CD4-positive, alpha-beta T cell treated with Interleukin-10 for 1 hour (primary cell): Measurements from ENCODE around the gene EFCAB5.
"Not testable (repeated sequence)": the region's sequence is repeated elsewhere in the genome, so short reads cannot be mapped to it uniquely, and the experiment has no call there.

Experiments
- DNase-seq: peaks from one replicate; pipeline ENCODE4 v3.0.0-alpha.2; 2020

Gene EFCAB5

DNA sequence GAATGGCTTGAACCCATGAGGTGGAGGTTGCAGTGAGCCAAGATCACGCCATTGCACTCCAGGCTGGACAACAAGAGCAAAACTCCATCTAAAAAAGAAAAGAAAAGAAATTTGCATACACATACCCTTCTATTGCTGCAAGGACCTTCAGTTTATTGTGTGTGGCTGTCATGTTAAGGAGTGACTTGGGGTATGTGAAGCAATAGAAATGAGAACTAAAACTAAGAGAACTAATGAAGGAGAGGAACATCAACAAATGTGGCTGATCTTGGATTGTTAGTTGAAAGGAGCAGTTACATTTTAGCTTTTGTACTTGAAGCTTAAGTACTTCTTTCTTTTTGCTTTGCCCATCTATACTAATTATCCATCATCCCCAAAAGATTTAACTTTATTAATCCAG lies 162.5 kb downstream of the EFCAB5 start:
- no peak for DNase-seq

DNA sequence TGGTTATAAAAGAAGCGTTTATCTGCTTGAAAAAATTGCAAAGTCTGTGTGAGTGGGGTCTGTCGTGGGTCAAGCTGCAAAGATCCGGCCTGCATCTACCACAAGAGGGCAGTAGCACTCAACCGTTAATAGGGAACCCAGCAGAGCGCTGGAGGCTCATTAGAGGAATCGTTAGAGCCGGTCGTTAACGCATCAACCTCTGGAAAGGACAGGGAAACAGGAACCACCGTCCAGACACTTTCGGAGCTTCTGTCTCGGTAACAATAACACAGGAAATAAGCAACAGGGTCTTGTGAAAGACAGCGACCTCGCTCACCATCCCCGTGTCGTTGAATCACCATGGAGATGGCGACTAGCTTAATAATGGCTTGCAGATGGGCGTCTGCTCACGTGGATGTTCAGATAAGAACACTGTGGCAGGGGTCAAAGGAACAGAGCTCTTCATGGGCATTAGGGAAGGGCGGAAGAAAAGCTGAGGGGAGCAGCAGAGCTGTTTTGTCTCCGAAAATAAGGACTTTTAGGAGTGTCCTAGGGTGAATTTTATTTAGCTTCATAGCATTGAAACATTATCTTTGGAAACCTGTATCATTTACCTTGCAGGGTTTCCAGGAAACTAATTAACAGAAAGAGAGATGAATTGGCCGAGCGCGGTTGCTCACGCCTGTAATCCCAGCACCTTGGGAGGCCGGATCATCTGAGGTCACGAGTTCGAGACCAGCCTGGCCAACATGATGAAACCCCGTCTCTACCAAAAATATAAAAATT lies 163.3 kb downstream of the EFCAB5 start:
- peak; percentile 80 for DNase-seq

DNA sequence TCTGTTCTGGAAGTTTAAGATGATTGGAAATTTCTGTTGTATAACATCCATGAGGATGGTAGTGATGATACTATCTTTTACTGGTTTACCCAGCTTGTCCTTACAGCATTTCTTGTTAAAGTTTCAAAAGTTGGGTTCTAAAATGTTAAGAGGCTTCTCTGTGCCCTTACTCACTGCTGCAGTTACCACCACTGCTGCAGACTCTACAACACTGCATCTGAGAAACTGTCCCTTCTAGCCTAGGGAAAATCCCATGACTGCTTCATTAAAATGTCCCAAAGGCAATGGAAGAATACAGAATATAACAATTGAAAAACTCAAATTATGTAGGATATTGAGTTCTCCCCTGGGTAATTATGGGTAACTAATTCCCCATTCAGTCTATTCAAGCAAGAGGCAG lies 171.4 kb downstream of the EFCAB5 start:
- no peak for DNase-seq

DNA sequence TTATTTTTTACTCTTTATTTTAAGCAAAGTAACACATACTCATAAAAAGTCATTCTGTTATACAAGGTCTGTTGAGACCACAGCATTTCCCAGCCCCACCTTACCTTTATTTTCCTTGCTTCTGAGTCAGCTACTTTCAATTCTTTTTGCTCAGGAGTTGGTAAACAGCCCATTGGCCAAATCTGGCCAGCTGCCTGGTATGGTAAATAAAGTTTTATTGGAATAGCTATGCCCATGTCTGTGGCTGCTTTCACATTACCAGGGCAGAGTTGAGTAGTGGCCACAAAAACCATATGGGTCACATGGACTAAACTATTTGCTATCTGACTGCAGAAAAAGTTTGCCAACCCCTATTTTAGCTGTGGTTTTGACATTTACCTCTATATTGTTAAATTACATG lies 171.8 kb downstream of the EFCAB5 start:
- no peak for DNase-seq

DNA sequence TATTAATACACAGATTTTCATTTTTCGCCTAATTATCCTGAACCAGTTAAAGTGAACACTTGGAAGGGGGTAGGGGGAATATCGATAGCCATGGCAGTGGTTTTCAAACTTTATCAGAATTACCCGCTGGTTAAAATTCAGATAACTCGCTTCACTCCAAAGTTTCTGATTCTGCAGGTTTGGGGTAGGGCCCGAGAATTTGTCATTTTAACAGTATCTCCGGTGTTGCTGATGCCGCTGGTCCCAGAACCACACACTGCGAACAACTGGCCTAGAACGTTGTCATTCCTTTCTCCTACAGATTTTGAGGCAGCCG lies 174.9 kb downstream of the EFCAB5 start:
- DNase-seq = no peak

DNA sequence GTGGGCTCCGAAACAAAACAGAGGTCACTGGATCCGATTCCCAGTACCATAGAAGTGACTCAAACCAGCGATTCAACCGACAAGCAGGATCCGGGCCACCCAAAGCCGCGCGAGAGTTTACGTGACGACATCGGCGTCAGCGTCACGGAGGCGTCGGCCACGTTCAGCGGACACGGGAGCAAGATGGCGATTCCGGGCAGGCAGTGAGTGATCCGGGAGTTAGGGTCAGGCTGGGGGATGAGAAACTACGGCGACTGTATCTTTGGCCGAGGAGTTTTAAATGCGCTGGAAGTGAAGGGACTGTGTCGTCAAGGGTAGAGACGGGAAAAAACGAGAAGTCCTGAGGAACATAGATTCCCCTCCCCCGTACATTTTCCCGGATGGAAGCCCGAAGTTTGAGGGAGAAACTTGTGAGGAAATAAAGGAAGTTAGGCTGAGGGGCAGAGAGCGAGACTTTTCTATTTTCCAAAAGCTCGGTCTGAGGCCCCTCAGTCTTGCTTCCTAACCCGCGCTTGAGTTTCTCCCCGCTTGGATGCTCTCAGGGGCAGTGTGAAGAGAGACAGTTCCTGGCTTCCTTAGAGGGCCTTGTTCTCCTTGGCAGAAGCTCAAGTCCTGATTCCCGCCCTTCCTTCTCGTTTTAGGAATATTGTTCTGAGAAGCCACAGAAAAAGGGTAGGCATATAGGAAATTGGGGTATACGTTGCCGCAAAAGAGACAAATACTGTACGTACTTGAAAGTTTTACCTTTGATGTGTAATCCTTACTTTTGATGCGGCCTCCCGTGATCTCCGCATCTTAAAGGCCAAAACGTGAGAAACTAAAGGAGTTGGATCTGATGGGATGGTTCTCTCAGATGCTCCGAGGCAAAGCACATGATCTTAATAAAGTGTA lies 175.5 kb downstream of the EFCAB5 start, which contains the start of gene NSRP1:
Gene NSRP1 (plus strand): TSS at position 156 of the 891 bp plus-strand sequence. CDS start 28 bp downstream, at position 184.
- DNase-seq = peak; percentile 94

DNA sequence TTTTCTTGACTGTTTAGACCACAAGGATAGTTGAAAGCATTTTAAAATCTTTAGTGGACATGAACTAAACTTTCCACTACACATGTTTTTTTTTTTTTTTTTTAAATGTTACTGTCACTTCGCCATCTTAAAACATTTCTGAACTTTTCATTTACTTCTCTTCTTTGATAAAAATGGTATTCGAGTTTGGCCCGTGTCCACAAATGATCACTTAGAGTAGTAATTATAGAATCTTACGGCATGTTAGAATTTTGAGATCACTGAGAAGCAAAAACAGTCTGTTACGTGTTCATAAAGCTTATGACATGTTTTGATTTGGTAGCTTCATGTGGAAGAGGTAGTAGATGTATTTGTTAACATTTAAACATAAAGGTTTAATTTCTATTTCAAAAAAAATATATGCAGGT lies 176.2 kb downstream of the EFCAB5 start:
- DNase-seq = no peak

DNA sequence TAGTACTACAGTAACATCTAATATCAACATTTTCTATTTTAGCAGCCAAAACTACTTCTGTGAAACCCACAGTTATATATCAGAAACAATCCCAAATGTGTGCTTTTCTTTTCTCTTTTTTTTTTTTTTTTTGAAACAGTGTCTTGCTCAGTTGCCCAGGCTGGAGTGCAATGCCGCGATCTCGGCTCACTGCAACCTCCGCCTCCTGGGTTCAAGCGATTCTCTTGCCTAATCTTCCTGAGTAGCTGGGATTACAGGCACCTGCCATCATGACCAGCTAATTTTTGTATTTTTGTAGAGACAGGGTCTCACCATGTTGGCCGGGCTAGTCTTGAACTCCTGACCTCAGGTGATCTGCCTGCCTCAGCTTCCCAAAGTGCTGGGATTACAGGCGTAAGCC lies 177.2 kb downstream of the EFCAB5 start:
- not testable (repeated sequence) for DNase-seq

DNA sequence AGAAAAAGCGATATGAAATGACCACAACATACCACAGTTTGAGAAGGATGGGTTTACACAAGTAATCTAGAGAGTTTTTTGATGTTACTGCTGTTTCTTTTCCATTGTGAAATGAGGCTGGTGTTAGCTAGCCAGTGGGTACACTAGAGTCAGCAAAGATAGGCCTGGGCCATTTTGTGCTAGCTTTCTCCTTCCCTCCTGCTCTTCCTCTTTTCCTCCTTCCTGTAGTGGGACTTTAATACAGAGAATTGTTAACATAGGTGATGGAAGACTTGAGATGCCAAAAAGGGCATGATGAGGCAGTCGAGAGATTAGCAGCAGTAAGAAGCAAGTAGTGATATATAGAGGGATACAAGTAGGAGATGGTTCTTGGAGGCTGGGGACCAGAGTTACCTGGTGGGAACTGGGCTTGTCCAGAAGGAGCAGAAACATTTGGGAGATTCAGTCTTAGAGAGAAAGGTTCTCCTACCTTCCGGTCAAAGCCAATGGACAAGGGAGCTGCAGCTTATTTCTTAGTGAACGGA lies 182.9 kb downstream of the EFCAB5 start:
- no peak for DNase-seq

DNA sequence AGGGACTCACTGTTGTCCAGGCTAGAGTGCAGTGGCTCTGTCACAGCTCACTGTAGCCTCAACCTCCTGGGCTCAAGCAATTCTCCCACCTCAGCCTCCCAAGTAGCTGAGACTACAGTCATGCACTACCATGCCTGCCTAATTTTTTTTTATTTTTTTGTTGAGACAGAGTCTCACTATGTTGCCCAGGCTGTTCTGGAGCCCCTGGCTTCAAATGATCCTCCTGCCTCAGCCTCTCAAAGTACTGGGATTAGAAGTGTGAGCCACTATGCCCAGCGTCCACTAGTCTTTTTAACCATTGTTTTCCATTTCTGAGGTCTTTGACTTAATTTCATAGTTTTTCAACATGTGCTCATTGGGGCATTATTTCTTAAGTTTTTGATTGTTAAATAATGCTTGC lies 188.7 kb downstream of the EFCAB5 start:
- DNase-seq = no peak

DNA sequence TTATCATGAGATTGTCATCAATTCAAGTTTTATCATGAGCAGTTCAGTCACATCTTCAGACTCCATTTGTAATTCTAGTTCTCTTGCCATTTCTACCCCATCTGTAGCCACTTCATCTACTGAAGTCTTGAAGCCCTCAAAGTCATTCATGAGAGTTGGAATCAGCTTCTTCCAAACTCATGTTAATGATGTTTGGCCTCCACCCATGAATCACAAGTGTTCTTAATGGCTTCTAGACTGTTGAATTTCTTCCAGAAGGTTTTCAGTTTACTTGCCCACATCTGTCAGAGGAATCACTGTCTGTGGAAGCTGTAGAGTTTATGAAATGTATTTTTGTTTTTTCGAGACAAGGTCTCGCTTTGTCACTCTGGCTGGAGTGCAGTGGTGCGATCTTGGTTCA lies 191.2 kb downstream of the EFCAB5 start:
- no peak for DNase-seq

DNA sequence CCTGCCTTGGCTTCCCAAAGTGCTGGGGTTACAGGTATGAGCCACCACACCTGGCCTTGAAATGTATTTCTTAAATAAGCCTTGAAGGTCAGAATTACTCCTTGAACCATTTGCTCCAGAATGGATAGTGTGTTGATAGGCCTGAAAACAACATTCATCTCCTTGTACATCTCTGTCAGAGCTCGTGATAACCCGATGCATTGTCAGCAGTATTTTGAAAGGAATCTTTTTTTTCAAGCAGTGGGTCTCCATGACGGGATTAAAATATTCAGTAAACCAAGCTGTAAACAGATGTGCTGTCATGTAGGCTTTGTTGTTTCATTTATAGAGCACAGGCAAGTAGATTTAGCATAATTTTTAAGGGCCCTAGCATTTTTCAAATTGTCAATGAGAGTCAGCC lies 191.8 kb downstream of the EFCAB5 start:
- DNase-seq = no peak

DNA sequence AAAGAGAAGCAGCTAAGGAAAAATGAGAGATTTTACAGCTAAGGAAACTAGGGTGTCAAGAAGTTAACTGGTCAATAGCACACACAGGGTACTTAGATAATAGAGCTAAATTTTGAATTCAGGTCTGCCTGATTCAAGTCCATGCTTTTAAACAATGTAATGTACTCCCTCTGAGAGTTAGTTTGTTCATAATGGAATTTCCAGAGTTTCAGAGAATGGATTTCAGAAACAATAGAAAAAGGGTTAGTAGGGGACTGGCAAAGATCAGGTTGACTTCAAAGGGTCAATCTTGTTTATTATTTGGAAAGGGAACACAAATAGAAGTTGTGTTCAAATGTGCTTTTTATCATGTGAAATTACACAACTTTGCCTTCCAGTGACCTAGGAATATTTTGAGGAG lies 193.1 kb downstream of the EFCAB5 start:
- no peak for DNase-seq

DNA sequence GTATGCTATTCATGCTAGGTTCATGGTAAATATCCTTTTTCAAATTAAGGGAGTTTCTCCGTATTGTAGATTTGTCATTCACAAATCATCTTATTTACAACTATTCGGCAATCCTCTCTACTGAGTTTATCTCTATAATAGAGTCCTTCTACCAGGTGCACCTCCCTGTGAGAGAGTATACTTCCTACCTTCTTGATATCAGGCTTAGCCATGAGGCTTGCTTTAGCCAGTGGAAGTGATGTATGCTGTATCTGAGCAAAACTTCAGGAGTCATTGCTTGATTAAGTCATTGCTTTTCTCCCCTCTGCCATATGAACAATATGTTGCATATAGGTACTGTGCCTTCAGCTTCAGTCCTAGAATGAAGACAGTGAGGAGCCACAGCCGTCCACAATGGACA lies 195.7 kb downstream of the EFCAB5 start:
- no peak for DNase-seq

DNA sequence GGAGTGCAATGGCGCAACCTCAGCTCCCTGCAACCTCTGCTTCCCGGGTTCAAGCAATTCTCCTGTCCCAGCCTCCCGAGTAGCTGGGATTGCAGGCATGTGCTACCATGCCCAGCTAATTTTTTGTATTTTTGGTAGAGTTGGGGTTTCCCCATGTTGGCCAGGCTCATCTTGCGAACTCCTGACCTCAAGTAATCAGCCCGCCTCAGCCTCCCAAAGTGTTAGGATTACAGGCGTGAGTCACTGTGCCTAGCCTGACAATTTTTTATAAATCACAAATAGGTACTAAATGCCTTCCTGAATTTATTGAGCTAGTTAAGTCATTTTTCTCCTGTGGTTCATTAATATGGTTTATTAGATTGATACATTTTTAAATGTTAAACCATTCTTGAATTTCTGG lies 206.4 kb downstream of the EFCAB5 start:
- not testable (repeated sequence) for DNase-seq

DNA sequence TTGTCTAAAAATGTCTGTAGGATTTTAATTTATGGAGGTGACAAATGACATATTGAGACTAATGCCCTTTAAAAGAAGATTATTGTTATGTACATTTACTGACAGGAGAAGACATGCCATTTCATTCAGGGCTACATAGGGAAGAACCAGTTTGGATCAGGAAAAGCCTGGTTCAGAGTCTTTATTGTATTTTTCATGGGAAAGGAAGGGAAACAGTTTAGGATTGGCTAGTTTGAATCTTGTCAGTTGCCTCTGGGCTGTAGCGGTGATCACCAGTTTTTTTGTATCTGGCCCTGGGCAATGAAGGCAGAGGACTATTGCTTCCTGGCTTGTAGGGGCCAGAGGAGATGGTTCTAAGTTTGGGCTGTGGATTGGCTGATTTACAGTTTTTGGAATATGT lies 206.9 kb downstream of the EFCAB5 start:
- DNase-seq = no peak

DNA sequence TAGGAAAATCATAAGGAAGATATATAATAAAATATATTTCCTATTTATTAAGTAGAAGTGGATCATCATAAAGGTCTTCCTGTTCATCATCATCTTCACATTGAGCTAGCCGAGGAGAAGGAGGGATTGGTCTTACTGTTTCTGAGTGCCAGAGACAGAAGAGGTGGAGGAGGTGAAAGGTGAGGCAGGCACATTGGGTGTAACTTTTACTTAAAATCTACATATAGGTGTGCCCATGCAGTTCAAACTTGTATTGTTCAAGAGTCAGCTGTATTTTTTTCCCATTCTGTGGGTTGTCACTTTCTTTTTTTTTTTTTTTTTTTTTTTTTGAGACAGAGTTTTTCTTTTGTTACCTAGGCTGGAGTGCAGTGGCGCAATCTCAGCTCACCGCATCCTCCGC lies 210.0 kb downstream of the EFCAB5 start:
- DNase-seq = no peak

DNA sequence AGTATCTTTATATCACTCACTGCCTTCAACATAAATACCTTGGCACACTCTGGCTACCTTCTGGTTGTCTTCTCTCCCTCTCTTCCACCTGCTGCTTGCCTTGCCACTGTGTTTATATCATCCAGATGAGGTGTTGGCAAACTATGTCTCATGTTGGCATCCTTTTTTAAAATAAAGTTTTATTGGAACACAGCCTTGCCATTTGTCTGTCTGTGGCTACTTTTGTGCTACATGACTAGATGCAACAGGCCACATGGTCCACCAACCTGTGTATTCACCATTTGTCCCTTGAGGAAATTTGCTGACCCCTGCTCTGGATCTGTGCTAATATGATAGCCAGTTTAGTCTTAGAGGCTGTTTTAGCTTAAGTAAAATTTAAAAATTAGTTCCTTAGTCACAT lies 212.0 kb downstream of the EFCAB5 start:
- DNase-seq = no peak

DNA sequence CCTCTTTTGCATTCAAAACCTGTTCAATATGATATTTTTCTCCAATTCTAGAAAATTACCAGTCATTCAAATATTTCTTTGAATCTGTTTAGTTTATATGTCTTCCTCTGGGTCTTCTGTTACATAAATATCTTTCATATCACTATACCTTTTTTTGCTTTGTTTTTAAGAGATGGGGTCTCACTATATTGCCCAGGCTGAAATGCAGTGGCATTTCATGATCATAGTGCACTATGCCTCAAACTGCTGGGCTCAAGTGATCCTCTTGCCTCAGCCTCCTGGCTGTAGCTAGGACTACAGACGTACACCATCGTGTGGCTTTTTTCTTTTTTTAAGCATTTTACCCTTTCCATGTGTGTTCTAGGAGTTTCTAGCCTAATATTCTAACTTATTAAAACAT lies 214.0 kb downstream of the EFCAB5 start:
- DNase-seq = no peak
